GM12878 (cell line): ENCODE results near the gene SLC39A11.

ENCODE experiments used
- ATF2 ChIP-seq: IDR thresholded peaks from 2 replicates; pipeline ENCODE4 v1.6.1; 2012; ENCODE audit warnings: low read length, inconsistent platforms
- CBX3 ChIP-seq: fragments of 200-600 bp; sonication (generic); IDR thresholded peaks from 2 replicates; pipeline ENCODE4 v1.6.1; 2016; ENCODE audit warnings: low read depth, borderline replicate concordance
- CTCF ChIP-seq, 3 experiments: IDR thresholded peaks in 2 of 3; conservative IDR thresholded peaks in 1 of 3; 2 replicates each; pipeline ENCODE4 v1.5.1; 2011; ENCODE audit warnings: low read depth in 3 of 3, low read length in 3 of 3, mild to moderate bottlenecking in 3 of 3, control low read depth in 2 of 3, moderate library complexity in 2 of 3, inconsistent platforms in 1 of 3, mixed read lengths in 1 of 3; ENCODE audit not compliant: control insufficient read depth in 2 of 3, insufficient read depth in 1 of 3; ENCODE audit errors: extremely low read depth in 1 of 3
- E2F8 ChIP-seq: fragments of 450-650 bp; IDR thresholded peaks from 2 replicates; pipeline ENCODE4 v1.6.1; 2018; ENCODE audit warnings: mild to moderate bottlenecking, low read depth, moderate library complexity; ENCODE audit not compliant: partially characterized antibody
- EED ChIP-seq: sonication (generic); IDR thresholded peaks from 2 replicates; pipeline ENCODE4 v1.6.1; 2016; ENCODE audit warnings: antibody characterized with exemption, low read depth
- MYC ChIP-seq: IDR thresholded peaks from 2 replicates; pipeline ENCODE4 v1.6.1; 2011; ENCODE audit warnings: mild to moderate bottlenecking, low read length, moderate library complexity, inconsistent platforms; ENCODE audit not compliant: insufficient read depth, insufficient replicate concordance, insufficient read length, severe bottlenecking
- NFYB ChIP-seq: IDR thresholded peaks from 2 replicates; pipeline ENCODE4 v1.6.1; 2011; ENCODE audit warnings: low read depth, mild to moderate bottlenecking, low read length, improper control_type of control experiment, moderate library complexity; ENCODE audit not compliant: insufficient read depth
- POLR2A ChIP-seq: IDR thresholded peaks from 2 replicates; pipeline ENCODE4 v1.6.1; 2011; ENCODE audit warnings: low read depth, mild to moderate bottlenecking, low read length
- RAD21 ChIP-seq: IDR thresholded peaks from 2 replicates; pipeline ENCODE4 v1.6.1; 2011; ENCODE audit warnings: mild to moderate bottlenecking, low read depth, low read length, moderate library complexity; ENCODE audit not compliant: insufficient read depth
- REST ChIP-seq: IDR thresholded peaks from 2 replicates; pipeline ENCODE4 v1.6.1; 2012; ENCODE audit warnings: mild to moderate bottlenecking, low read depth, low read length
- USF2 ChIP-seq: IDR thresholded peaks from 2 replicates; pipeline ENCODE4 v1.6.1; 2011; ENCODE audit warnings: low read depth, low read length, improper control_type of control experiment, borderline replicate concordance
- ZNF207 ChIP-seq: fragments of 450-650 bp; IDR thresholded peaks from 2 replicates; pipeline ENCODE4 v1.6.1; 2014; ENCODE audit warnings: antibody characterized with exemption, mild to moderate bottlenecking, borderline replicate concordance
- ZNF274 ChIP-seq: IDR thresholded peaks from one replicate; pipeline ENCODE4 v1.8.0; 2011; ENCODE audit not compliant: insufficient read length, insufficient read depth

- TF ChIP-seq CTCF (IDR thresholded peaks at IDR 0.05 in 2 of 3, conservative IDR thresholded peaks at IDR 0.05 in 1 of 3; ENCODE audit: control insufficient read depth in 2 of 3, extremely low read depth in 1 of 3, insufficient read depth in 1 of 3, low read depth in 3 of 3, low read length in 3 of 3) (no peak), POLR2A (no peak), REST (no peak), ATF2 (no peak), ZNF274 (no peak), ZNF207 (no peak), RAD21 (no peak), NFYB (no peak), EED (no peak), E2F8 (no peak), USF2 (no peak), CBX3 (no peak), MYC (no peak)
Observed at GRCh38 chr17:72761431-72761830, 331.1 kb downstream of the SLC39A11 start.
